Activated CD4-positive, alpha-beta T cell treated with anti-CD3 and anti-CD28 coated beads for 4 hours (primary cell): ENCODE data around the gene HOXB2.

Source experiments
- DNase-seq, 2 donors: peaks; one replicate each; pipeline ENCODE4 v3.0.0-alpha.2; 2020

The HOXB2 gene

GRCh38 chr17:48565022-48565554, 20.2 kb upstream of the HOXB2 start:
- DNase-seq = no peak

DNA sequence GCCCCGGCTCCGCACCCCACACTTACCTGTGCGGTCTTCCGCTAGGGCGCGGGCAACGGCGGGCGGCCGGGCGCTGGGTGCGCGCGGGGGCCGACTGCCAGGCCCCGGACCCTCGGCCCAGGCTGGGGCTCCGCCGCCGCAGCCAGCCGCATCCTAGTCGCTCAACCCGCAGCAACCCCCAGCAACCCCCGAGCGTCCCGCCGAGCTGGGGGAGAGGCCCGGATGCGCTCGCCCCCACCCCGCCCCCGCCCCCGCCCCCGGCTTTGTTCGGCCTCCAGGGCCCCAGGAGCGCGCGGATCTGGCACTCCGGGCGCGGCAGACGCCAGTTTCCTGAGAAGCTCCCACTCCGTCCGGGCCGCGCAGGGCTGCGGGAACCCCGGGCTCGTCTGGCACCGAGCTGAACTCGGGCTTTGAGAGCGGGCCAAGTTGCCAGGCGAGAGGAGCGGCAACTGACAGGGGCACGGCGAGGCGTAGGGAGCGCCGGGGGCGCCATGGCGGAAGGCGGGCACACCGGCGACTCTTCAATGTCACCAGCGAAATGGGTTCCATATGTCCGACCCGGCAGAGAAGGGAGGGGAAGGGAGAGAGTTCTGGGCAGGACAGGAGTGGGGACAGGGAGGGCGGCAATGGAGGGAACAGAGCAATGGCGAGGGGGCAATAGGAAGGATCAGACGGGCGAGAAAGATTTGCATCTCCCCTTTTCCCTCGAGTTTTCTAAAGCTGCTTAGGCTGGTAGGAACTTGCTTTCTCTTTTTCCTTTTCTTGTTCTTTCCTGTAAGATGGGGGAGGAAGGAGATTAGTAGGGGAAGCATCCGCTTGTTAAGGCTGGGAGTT, 19.5 kb upstream of the HOXB2 start:
- DNase-seq = no peak

GRCh38 chr17:48563867-48564187, 18.9 kb upstream of the HOXB2 start:
- DNase-seq = no peak

DNA sequence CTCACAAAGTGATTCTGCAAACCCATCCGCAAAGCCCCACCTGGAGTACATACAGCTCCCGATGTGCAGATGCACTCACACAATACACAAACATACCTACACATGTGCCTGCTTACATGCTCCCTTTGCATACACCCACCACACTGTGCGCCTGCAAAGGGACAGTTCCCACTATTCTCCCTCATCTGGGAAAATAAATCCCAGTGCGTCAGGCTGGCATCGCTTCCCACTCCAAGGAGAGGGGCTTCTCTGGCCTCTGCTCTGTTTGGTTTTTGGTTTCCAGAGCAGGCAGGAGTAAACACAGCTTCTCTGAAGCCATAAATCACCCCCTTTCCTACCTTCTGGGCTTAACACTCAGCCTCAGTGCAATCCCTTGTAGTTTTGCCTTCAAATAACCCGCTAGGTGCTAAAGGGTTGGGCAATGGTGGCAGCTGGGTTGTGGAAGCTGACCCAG, 18.5 kb upstream of the HOXB2 start:
- no peak for DNase-seq

GRCh38 chr17:48562934-48563333, 18.0 kb upstream of the HOXB2 start:
- DNase-seq = no peak

DNA sequence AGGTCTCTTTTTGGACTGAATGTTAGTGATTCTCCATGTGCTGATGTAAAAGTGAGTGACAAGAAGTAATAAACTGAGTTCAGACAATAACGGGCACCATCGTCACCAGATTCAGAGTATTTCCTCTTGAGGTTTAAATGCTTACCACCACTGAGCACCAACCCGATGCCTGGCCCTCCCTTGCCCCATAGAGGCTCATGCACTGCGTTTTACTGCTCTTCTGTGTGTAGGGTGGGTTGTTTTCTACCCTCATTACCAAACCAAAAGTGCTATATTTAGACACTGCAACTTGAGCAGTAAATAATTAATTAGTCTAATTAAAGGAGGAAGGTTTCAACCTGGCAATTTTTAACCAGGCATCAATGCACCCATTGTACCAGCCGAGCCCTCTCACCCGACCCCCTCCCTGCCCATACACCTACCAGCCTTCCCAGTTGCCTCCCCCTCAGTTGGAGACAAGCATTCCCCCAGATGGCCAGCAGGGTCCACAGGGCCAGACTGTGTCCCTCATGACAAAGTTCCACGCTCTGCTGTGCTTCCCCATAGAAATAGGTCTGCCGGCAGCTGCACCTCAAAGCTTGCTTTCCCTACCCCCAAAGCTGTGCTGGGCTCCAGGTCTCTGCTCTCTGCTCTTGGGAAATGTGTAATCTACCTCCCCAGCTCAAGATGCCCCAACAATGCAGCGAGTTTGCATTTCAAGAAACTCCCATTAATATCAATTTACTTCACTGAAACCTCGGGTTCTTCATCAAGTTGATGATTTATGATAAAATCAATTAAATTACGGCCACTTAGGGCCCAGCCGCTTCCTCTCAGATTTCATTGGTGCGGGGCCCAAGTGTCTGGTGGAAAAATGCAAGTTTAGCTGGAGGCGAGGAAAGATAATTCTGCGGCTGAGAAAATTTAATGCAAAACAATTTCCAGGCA, 17.2 kb upstream of the HOXB2 start:
- DNase-seq = no peak

- DNase-seq = no peak
Measured at GRCh38 chr17:48559840-48560817, 15.2 kb upstream of the HOXB2 start.

DNA sequence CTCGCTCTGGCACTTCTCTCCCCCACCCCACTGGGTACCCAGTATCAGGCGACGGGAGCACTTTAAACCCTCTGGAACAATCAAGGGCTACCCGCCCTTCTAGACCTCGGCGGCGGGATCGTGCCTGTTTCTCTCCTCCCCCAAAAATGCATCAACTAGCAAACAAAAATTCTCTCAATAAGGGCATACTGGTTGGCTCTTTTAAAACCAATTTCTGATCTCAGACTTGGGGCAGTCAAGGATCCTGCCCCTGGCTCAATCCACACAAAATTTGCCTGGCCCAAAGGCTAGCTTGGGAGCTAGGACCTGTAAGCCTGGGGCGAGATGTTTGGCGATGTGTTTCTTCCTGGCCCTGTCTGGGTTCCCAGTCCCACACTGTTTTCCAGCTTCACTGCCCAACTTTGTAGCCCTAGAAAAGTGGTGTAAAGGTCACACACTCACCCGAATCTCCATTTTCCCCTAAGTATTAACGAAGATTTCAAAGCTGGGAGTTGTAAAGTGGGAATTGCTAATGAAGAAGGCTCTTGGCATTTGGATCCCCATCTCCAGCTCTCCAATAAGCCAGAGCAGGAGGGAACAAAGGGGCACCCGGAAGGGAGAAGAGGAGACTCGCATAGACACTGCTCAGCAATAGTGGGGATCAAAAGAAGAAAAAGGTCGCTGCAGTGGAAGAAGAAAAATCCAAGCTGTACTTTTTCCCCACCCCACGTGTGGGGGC, 14.4 kb upstream of the HOXB2 start:
- no peak for DNase-seq

GRCh38 chr17:48558831-48559121, 13.9 kb upstream of the HOXB2 start:
- no peak for DNase-seq

DNA sequence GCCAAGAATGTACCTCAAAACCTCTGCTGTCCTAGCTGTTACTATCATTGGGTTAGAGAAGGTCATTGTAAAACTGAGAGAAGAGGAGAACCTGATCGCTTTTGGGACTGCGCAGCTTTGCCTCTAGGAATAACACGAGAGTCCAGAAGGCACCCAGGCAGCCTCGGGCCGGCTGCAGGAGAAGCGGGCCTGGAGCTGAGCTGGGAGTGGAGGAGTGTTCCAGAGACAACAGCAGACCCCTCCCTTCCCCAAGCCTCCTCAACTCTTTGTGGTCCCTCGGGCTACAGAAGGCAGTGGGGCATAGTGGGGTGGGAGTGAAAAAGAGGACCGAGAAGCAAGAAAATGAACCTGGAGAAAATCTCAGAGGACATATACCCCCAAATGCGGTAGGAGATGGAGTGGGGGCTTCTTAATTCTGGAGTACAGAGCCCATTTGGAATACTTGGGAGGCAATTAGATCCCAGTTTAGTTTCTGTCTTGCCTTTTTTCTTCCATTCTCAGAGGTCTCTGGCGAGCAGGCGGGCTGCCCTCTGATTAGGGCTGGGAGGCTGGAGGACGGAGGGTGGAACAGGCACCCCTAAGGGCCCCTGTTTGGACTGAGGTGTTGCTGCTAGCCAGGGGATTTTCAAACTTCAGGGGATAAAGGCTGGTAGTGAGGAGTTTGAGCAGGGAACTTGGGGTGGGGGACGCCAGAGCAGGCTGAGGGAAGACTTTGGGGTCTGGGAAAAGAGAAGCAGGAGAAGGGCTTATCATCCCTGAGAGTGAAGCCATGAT, 13.3 kb upstream of the HOXB2 start:
- DNase-seq = no peak

GRCh38 chr17:48556576-48557401, 11.9 kb upstream of the HOXB2 start:
- no peak for DNase-seq

DNA sequence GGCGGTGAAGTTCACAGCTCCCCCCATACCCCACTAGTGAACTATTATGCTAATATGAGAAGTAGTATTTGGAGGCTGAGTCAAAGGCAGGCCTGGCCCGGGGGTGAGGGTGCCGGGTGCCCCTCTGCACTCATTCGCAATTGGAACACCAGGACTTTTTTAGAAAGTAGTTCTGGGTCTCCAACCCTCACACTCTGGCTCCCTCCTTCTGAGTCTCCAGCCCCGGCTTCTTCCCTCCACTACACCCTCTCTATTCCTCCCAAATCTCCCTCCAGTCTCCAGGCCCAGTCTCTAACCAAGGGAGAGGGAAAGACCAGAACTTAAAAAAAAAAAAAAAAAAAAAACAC, 11.3 kb upstream of the HOXB2 start:
- no peak for DNase-seq

- DNase-seq = no peak
Measured at GRCh38 chr17:48555258-48556228, 10.6 kb upstream of the HOXB2 start.

- no peak for DNase-seq
Measured at GRCh38 chr17:48554412-48555257, 9.7 kb upstream of the HOXB2 start.

- no peak for DNase-seq
Measured at GRCh38 chr17:48553826-48554225, 8.9 kb upstream of the HOXB2 start.

DNA sequence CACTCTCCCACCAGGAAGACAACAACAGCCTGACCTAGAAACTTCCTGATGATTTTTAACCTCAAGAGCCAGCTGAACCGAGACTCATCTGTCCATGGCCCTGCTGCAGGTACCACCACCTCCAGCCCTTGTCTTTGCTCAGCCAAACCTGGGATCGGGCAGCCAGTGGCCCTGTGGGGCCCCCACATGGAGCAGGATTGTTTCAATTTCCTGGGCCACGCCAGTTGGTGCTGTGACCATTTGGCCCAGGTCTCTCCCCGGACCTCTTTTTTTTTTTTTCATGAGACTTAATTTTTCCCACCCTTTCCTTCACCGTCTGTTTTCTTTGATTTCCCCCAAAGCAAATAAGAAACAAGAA, 8.3 kb upstream of the HOXB2 start:
- no peak for DNase-seq

GRCh38 chr17:48552466-48553189, 7.7 kb upstream of the HOXB2 start:
- DNase-seq = no peak
